ENCODE results near the gene TIAM2. TPM values are rescaled to one million over a fixed set of nuclear protein-coding genes. Genes with fewer than 3 reads are reported as not detected.
"Not testable (repeated sequence)": the region's sequence is repeated elsewhere in the genome, so short reads cannot be mapped to it uniquely, and the experiment has no call there.

The TIAM2 gene
- total and polyA plus RNA-seq, 2 donors, result 12.1 to 26.8 TPM

- Histone ChIP-seq H3K36me3 (ENCODE audit: insufficient read depth) (peaks cover 2% of the 10 kb centered on the region), H3K4me1 (ENCODE audit: insufficient read depth) (no peaks in the 10 kb centered on the region), H3K27ac (ENCODE audit: low read depth) (no peak overlapping the region), H3K4me3 (ENCODE audit: low read depth, low read length) (no peak overlapping the region)
- DNase-seq (ENCODE audit: extremely low spot score), result no peak
- WGBS, result 70% methylated on average over 3 of the region's 3 CpGs
Observed at GRCh38 chr6:155181498-155181897, 186.4 kb downstream of the TIAM2 start.

- peaks cover 2% of the 10 kb centered on the region for H3K36me3 ChIP-seq (ENCODE audit: insufficient read depth)
- WGBS, result 89% methylated on average over 16 of the region's 16 CpGs
- no peaks in the 10 kb centered on the region for H3K4me1 ChIP-seq (ENCODE audit: insufficient read depth)
- no peak overlapping the region for H3K4me3 ChIP-seq (ENCODE audit: low read depth, low read length)
- DNase-seq (ENCODE audit: extremely low spot score), result no peak
- H3K27ac ChIP-seq (ENCODE audit: low read depth), result no peak overlapping the region
Observed at GRCh38 chr6:155182103-155182502, 187.0 kb downstream of the TIAM2 start.

- Histone ChIP-seq H3K4me3 (ENCODE audit: low read depth, low read length) (no peak overlapping the region), H3K27ac (ENCODE audit: low read depth) (no peak overlapping the region), H3K4me1 (ENCODE audit: insufficient read depth) (no peaks in the 10 kb centered on the region), H3K36me3 (ENCODE audit: insufficient read depth) (peaks cover 2% of the 10 kb centered on the region)
- 42% methylated on average over 5 of the region's 5 CpGs for WGBS
- no peak for DNase-seq (ENCODE audit: extremely low spot score)
Observed at GRCh38 chr6:155183095-155183494, 188.0 kb downstream of the TIAM2 start.

- not testable (repeated sequence) for DNase-seq (ENCODE audit: extremely low spot score); H3K4me3 ChIP-seq (ENCODE audit: low read depth, low read length); H3K36me3 ChIP-seq (ENCODE audit: insufficient read depth); H3K4me1 ChIP-seq (ENCODE audit: insufficient read depth); H3K27ac ChIP-seq (ENCODE audit: low read depth)
- 94% methylated on average over 9 of the region's 9 CpGs for WGBS
Observed at GRCh38 chr6:155185041-155185440, 189.9 kb downstream of the TIAM2 start.

GRCh38 chr6:155185544-155185943 is 190.4 kb downstream of the TIAM2 start:
- Histone ChIP-seq H3K4me3 (ENCODE audit: low read depth, low read length) (no peak overlapping the region), H3K4me1 (ENCODE audit: insufficient read depth) (no peaks in the 10 kb centered on the region), H3K27ac (ENCODE audit: low read depth) (no peak overlapping the region), H3K36me3 (ENCODE audit: insufficient read depth) (peaks cover 2% of the 10 kb centered on the region)
- 70% methylated on average over 6 of the region's 6 CpGs for WGBS
- no peak for DNase-seq (ENCODE audit: extremely low spot score)

GRCh38 chr6:155186052-155186658 is 191.0 kb downstream of the TIAM2 start:
- Histone ChIP-seq H3K4me3 (ENCODE audit: low read depth, low read length) (no peak overlapping the region), H3K36me3 (ENCODE audit: insufficient read depth) (peaks cover 2% of the 10 kb centered on the region), H3K27ac (ENCODE audit: low read depth) (no peak overlapping the region), H3K4me1 (ENCODE audit: insufficient read depth) (no peaks in the 10 kb centered on the region)
- DNase-seq (ENCODE audit: extremely low spot score), result no peak
- WGBS, result 65% methylated on average over 6 of the region's 6 CpGs

GRCh38 chr6:155187106-155187505 is 192.0 kb downstream of the TIAM2 start:
- no peak for DNase-seq (ENCODE audit: extremely low spot score)
- Histone ChIP-seq H3K27ac (ENCODE audit: low read depth) (no peak overlapping the region), H3K4me1 (ENCODE audit: insufficient read depth) (no peaks in the 10 kb centered on the region), H3K4me3 (ENCODE audit: low read depth, low read length) (no peak overlapping the region), H3K36me3 (ENCODE audit: insufficient read depth) (no peaks in the 10 kb centered on the region)
- 48% methylated on average over 2 of the region's 2 CpGs for WGBS

GRCh38 chr6:155187994-155188706 is 193.0 kb downstream of the TIAM2 start:
- WGBS, result 54% methylated on average over 13 of the region's 13 CpGs
- DNase-seq (ENCODE audit: extremely low spot score), result no peak
- Histone ChIP-seq H3K4me3 (ENCODE audit: low read depth, low read length) (no peak overlapping the region), H3K36me3 (ENCODE audit: insufficient read depth) (no peaks in the 10 kb centered on the region), H3K4me1 (ENCODE audit: insufficient read depth) (no peaks in the 10 kb centered on the region), H3K27ac (ENCODE audit: low read depth) (no peak overlapping the region)

- peak overlapping the region; percentile 64 for H3K27ac ChIP-seq (ENCODE audit: low read depth)
- H3K4me1 ChIP-seq (ENCODE audit: insufficient read depth), result no peaks in the 10 kb centered on the region
- H3K36me3 ChIP-seq (ENCODE audit: insufficient read depth), result no peaks in the 10 kb centered on the region
- H3K4me3 ChIP-seq (ENCODE audit: low read depth, low read length), result peak overlapping the region; percentile 3
- DNase-seq (ENCODE audit: extremely low spot score), result peak; percentile 33
- WGBS, result 25% methylated on average over 9 of the region's 9 CpGs
Observed at GRCh38 chr6:155188707-155189496, 193.8 kb downstream of the TIAM2 start.

- no peak overlapping the region for H3K4me3 ChIP-seq (ENCODE audit: low read depth, low read length)
- H3K4me1 ChIP-seq (ENCODE audit: insufficient read depth), result no peaks in the 10 kb centered on the region
- H3K27ac ChIP-seq (ENCODE audit: low read depth), result no peak overlapping the region
- 47% methylated on average over 4 of the region's 4 CpGs for WGBS
- no peaks in the 10 kb centered on the region for H3K36me3 ChIP-seq (ENCODE audit: insufficient read depth)
- no peak for DNase-seq (ENCODE audit: extremely low spot score)
Observed at GRCh38 chr6:155190677-155191076, 195.6 kb downstream of the TIAM2 start.

- H3K4me3 ChIP-seq (ENCODE audit: low read depth, low read length), result no peak overlapping the region
- WGBS, result 90% methylated on average over 5 of the region's 5 CpGs
- no peaks in the 10 kb centered on the region for H3K36me3 ChIP-seq (ENCODE audit: insufficient read depth)
- no peak overlapping the region for H3K27ac ChIP-seq (ENCODE audit: low read depth)
- DNase-seq (ENCODE audit: extremely low spot score), result no peak
- H3K4me1 ChIP-seq (ENCODE audit: insufficient read depth), result no peaks in the 10 kb centered on the region
Observed at GRCh38 chr6:155193526-155193925, 198.4 kb downstream of the TIAM2 start.

- Histone ChIP-seq H3K4me1 (ENCODE audit: insufficient read depth) (no peaks in the 10 kb centered on the region), H3K36me3 (ENCODE audit: insufficient read depth) (no peaks in the 10 kb centered on the region), H3K27ac (ENCODE audit: low read depth) (no peak overlapping the region), H3K4me3 (ENCODE audit: low read depth, low read length) (no peak overlapping the region)
- 94% methylated on average over 2 of the region's 2 CpGs for WGBS
- DNase-seq (ENCODE audit: extremely low spot score), result no peak
Observed at GRCh38 chr6:155194399-155194798, 199.3 kb downstream of the TIAM2 start.

GRCh38 chr6:155195903-155196302 is 200.8 kb downstream of the TIAM2 start:
- WGBS, result 94% methylated on average over 7 of the region's 7 CpGs
- no peak for DNase-seq (ENCODE audit: extremely low spot score)
- Histone ChIP-seq H3K4me3 (ENCODE audit: low read depth, low read length) (no peak overlapping the region), H3K36me3 (ENCODE audit: insufficient read depth) (no peaks in the 10 kb centered on the region), H3K27ac (ENCODE audit: low read depth) (no peak overlapping the region), H3K4me1 (ENCODE audit: insufficient read depth) (no peaks in the 10 kb centered on the region)

GRCh38 chr6:155196911-155197310 is 201.8 kb downstream of the TIAM2 start:
- Histone ChIP-seq H3K36me3 (ENCODE audit: insufficient read depth) (no peaks in the 10 kb centered on the region), H3K4me3 (ENCODE audit: low read depth, low read length) (no peak overlapping the region), H3K27ac (ENCODE audit: low read depth) (no peak overlapping the region), H3K4me1 (ENCODE audit: insufficient read depth) (no peaks in the 10 kb centered on the region)
- 55% methylated on average over 2 of the region's 2 CpGs for WGBS
- DNase-seq (ENCODE audit: extremely low spot score), result no peak
